ENCODE measurements around the gene NUCB1.
"Not testable (repeated sequence)": the region's sequence is repeated elsewhere in the genome, so short reads cannot be mapped to it uniquely, and the experiment has no call there.

The NUCB1 gene

DNA sequence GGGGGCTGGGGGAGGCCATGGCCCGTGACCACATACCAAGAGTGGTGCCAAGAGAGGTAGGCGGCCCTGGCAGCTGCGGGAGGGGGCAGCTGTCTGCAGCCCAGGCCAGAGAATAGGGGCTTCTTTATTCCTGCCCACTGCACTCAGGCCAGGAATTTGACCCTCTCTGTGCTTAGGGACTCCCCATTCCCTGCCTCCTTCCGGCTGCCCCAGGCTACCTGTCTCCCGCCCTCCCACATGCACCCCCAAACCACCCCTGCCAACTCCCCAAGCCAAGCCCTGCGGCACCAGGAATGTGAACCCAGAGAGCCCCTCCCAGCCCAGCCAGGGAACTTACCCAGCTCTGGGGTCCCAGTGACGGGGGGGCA lies 32.4 kb upstream of the NUCB1 start:
- H3K4me3 ChIP-seq (ENCODE audit: low read depth in 1 of 2, low read length in 2 of 2): peak overlapping the region; percentile 36 to 64
- H3K9me3 ChIP-seq (ENCODE audit: low read length): no peaks in the 10 kb centered on the region
- peak overlapping the region; percentile 80 for H3K9ac ChIP-seq (ENCODE audit: low read length)
- H3K27me3 ChIP-seq (ENCODE audit: control insufficient read depth in 1 of 2, insufficient read depth in 2 of 2, low read length in 2 of 2): no peaks in the 10 kb centered on the region
- peaks cover 20% of the 10 kb centered on the region for H3K4me1 ChIP-seq (ENCODE audit: insufficient read depth, low read length)
- peaks cover 4% of the 10 kb centered on the region for H3K36me3 ChIP-seq (ENCODE audit: insufficient read depth, low read length)
- H3K27ac ChIP-seq (ENCODE audit: low read depth, low read length): peak overlapping the region; percentile 83

DNA sequence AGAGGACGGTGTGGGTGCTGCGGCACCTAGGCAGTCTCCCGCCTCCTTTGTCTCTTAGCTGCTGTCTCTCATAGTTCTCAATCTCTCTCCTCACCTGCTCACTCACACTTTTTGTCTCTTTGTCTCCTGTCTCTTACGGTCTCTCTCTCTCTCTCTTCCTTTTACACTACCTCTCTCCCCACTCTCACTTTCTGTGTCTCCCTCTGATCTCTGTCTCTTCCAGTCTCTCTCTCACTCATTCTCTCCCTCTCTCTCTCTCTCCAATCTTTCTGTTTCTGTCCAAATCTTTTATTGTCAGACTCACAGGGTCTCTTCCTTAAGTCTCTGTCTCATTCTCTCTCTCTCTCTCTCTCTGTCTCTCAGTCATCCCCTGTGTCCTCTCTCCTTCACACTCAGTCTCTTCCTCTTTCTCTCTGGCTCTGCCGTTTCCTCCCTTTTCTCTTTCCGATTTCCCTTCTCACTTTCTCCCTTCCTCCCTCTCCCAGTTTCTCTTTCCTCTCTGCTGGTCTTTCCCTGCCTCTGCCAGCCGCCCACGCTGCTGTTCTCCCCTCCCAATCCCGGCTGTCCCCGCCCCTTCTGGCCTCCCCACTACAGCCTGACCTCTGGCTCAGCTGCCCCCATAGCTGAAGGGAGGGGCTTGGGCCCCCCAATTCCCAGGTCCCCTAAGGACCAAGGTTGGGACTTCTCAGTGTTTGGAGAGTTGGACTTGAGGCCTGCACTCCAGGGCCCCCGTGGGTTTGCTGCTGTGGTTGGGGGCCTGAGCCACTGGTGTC lies 31.8 kb upstream of the NUCB1 start, which contains the start of gene PLEKHA4:
PLEKHA4 (minus strand) TSS at position 504 of the 773 bp plus-strand sequence. CDS start 997 bp downstream, outside the sequence.
- Histone ChIP-seq H3K27ac (ENCODE audit: low read depth, low read length) (peak within 1 kb of the TSS; percentile 83), H3K27me3 (ENCODE audit: control insufficient read depth in 1 of 2, insufficient read depth in 2 of 2, low read length in 2 of 2) (no peaks in the 10 kb centered on the region), H3K4me1 (ENCODE audit: insufficient read depth, low read length) (peaks cover 20% of the 10 kb centered on the region), H3K9ac (ENCODE audit: low read length) (peak within 1 kb of the TSS; percentile 80), H3K9me3 (ENCODE audit: low read length) (no peaks in the 10 kb centered on the region), H3K4me3 (ENCODE audit: low read depth in 1 of 2, low read length in 2 of 2) (peak within 1 kb of the TSS; percentile 36 to 64), H3K36me3 (ENCODE audit: insufficient read depth, low read length) (peaks cover 6% of the 10 kb centered on the region)

DNA sequence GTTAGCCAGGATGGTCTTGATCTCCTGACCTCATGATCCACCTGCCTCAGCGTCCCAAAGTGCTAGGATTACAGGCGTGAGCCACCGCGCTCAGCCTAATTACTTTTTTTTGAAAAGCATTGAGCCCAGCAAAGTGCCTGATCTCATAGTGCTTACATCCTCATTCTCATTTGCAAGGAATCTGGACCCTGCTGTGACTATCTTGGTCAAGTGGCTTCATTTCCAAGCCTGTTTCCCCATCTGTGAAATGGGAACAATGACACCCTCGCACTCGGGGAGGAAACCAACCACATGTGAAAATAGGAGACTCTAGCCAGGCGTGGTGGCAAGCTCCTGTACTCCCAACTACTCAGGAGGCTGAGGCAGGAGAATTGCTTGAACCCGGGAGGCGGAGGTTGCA lies 30.1 kb upstream of the NUCB1 start:
- Histone ChIP-seq H3K9ac (ENCODE audit: low read length) (no peak overlapping the region), H3K4me1 (ENCODE audit: insufficient read depth, low read length) (peaks cover 30% of the 10 kb centered on the region), H3K27ac (ENCODE audit: low read depth, low read length) (no peak overlapping the region), H3K36me3 (ENCODE audit: insufficient read depth, low read length) (peaks cover 18% of the 10 kb centered on the region), H3K4me3 (ENCODE audit: low read depth in 1 of 2, low read length in 2 of 2) (no peak overlapping the region), H3K27me3 (ENCODE audit: control insufficient read depth in 1 of 2, insufficient read depth in 2 of 2, low read length in 2 of 2) (no peaks in the 10 kb centered on the region), H3K9me3 (ENCODE audit: low read length) (no peaks in the 10 kb centered on the region)

DNA sequence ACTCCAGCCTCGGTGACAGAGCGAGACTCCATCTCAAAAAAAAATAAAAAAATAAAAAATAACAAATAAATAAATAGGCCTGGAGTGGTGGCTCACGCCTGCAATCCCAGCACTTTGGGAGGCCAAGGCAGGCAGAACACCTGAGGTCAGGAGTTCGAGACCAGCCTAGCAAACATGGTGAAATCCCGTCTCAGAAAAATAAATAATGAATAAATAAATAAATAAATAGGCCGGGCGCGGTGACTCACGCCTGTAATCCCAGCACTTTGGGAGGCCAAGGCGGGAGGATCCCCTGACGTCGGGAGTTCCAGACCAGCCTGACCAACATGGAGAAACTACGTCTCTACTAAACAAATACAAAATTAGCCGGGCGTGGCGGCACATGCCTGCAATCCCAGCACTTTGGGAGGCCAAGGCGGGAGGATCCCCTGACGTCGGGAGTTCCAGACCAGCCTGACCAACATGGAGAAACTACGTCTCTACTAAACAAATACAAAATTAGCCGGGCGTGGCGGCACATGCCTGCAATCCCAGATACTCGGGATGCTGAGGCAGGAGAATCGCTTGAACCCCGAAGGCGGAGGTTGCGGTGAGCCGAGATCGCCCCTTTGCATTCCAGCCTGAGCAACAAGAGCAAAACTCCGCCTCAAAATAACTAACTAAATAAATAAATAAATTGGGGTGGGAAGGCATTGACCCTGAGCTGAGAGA lies 28.5 kb upstream of the NUCB1 start:
- H3K4me3 ChIP-seq (ENCODE audit: low read depth in 1 of 2, low read length in 2 of 2): peak overlapping the region in 1 of 2 donors; percentile 99
- not testable (repeated sequence) for H3K27me3 ChIP-seq (ENCODE audit: control insufficient read depth in 1 of 2, insufficient read depth in 2 of 2, low read length in 2 of 2); H3K9ac ChIP-seq (ENCODE audit: low read length); H3K9me3 ChIP-seq (ENCODE audit: low read length)
- peaks cover 43% of the 10 kb centered on the region for H3K4me1 ChIP-seq (ENCODE audit: insufficient read depth, low read length)
- peaks cover 29% of the 10 kb centered on the region for H3K36me3 ChIP-seq (ENCODE audit: insufficient read depth, low read length)
- peak overlapping the region; percentile 100 for H3K27ac ChIP-seq (ENCODE audit: low read depth, low read length)

DNA sequence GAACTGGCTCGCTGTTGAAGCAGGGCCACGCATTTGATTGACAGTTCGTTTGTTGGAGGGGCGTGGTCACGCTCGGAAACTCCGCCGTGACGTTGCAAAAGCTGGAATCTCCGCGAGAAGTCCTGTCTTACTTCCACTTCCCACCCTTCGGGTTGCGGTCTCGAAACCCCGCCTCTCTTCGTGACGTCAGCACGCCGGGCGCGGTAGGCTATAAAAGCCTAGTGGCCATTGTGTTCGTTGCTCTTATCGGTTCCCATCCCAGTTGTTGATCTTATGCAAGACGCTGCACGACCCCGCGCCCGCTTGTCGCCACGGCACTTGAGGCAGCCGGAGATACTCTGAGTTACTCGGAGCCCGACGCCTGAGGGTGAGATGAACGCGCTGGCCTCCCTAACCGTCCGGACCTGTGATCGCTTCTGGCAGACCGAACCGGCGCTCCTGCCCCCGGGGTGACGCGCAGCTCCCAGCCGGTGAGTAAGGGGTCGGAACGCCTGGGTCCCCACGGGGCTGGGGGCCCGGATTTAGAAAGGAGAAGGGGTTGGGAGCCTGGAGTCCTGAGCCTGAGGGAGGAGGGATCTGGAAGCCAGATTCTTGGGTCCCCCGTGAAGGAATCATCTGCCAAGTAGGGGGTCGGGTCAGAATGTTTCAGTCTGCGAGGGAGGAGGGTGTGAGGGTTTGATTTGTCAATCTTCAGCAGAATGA lies 27.8 kb upstream of the NUCB1 start, which contains the start of gene PPP1R15A:
PPP1R15A (plus strand) TSS at position 240 of the 702 bp plus-strand sequence. CDS start 813 bp downstream, outside the sequence.
- H3K27me3 ChIP-seq (ENCODE audit: control insufficient read depth in 1 of 2, insufficient read depth in 2 of 2, low read length in 2 of 2): no peaks in the 10 kb centered on the region
- H3K36me3 ChIP-seq (ENCODE audit: insufficient read depth, low read length): peaks cover 30% of the 10 kb centered on the region
- H3K4me3 ChIP-seq (ENCODE audit: low read depth in 1 of 2, low read length in 2 of 2): peak within 1 kb of the TSS; percentile 99
- H3K4me1 ChIP-seq (ENCODE audit: insufficient read depth, low read length): peaks cover 38% of the 10 kb centered on the region
- H3K9me3 ChIP-seq (ENCODE audit: low read length): no peaks in the 10 kb centered on the region
- H3K27ac ChIP-seq (ENCODE audit: low read depth, low read length): peak within 1 kb of the TSS; percentile 100
- H3K9ac ChIP-seq (ENCODE audit: low read length): peak within 1 kb of the TSS; percentile 100

DNA sequence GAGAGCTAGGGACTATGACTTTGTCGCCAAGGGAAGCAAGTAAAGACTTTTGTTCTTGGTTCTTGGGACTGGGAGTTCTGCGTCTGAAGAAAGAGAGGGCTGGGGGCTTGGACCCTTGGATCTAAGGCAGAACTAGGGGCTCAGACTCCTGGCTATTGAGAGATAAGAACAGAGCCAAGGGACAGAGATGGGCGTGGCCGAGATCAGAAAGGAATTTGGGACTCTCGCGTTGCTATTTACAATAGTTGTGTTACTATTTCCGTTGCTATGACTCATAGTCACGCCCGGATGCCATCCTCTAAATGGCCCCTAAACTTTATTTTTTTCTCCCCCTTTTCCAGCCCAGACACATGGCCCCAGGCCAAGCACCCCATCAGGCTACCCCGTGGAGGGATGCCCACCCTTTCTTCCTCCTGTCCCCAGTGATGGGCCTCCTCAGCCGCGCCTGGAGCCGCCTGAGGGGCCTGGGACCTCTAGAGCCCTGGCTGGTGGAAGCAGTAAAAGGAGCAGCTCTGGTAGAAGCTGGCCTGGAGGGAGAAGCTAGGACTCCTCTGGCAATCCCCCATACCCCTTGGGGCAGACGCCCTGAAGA lies 27.1 kb upstream of the NUCB1 start:
- Histone ChIP-seq H3K4me3 (ENCODE audit: low read depth in 1 of 2, low read length in 2 of 2) (peak overlapping the region; percentile 99), H3K4me1 (ENCODE audit: insufficient read depth, low read length) (peaks cover 32% of the 10 kb centered on the region), H3K9ac (ENCODE audit: low read length) (peak overlapping the region; percentile 100), H3K36me3 (ENCODE audit: insufficient read depth, low read length) (peaks cover 30% of the 10 kb centered on the region), H3K27me3 (ENCODE audit: control insufficient read depth in 1 of 2, insufficient read depth in 2 of 2, low read length in 2 of 2) (no peaks in the 10 kb centered on the region), H3K27ac (ENCODE audit: low read depth, low read length) (peak overlapping the region; percentile 100), H3K9me3 (ENCODE audit: low read length) (no peaks in the 10 kb centered on the region)

DNA sequence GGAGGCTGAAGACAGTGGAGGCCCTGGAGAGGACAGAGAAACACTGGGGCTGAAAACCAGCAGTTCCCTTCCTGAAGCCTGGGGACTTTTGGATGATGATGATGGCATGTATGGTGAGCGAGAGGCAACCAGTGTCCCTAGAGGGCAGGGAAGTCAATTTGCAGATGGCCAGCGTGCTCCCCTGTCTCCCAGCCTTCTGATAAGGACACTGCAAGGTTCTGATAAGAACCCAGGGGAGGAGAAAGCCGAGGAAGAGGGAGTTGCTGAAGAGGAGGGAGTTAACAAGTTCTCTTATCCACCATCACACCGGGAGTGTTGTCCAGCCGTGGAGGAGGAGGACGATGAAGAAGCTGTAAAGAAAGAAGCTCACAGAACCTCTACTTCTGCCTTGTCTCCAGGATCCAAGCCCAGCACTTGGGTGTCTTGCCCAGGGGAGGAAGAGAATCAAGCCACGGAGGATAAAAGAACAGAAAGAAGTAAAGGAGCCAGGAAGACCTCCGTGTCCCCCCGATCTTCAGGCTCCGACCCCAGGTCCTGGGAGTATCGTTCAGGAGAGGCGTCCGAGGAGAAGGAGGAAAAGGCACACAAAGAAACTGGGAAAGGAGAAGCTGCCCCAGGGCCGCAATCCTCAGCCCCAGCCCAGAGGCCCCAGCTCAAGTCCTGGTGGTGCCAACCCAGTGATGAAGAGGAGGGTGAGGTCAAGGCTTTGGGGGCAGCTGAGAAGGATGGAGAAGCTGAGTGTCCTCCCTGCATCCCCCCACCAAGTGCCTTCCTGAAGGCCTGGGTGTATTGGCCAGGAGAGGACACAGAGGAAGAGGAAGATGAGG lies 26.4 kb upstream of the NUCB1 start:
- Histone ChIP-seq H3K4me3 (ENCODE audit: low read depth in 1 of 2, low read length in 2 of 2) (peak overlapping the region; percentile 99), H3K4me1 (ENCODE audit: insufficient read depth, low read length) (peaks cover 25% of the 10 kb centered on the region), H3K27ac (ENCODE audit: low read depth, low read length) (peak overlapping the region; percentile 100), H3K27me3 (ENCODE audit: control insufficient read depth in 1 of 2, insufficient read depth in 2 of 2, low read length in 2 of 2) (no peaks in the 10 kb centered on the region), H3K9me3 (ENCODE audit: low read length) (no peaks in the 10 kb centered on the region), H3K9ac (ENCODE audit: low read length) (peak overlapping the region; percentile 100), H3K36me3 (ENCODE audit: insufficient read depth, low read length) (peaks cover 30% of the 10 kb centered on the region)

DNA sequence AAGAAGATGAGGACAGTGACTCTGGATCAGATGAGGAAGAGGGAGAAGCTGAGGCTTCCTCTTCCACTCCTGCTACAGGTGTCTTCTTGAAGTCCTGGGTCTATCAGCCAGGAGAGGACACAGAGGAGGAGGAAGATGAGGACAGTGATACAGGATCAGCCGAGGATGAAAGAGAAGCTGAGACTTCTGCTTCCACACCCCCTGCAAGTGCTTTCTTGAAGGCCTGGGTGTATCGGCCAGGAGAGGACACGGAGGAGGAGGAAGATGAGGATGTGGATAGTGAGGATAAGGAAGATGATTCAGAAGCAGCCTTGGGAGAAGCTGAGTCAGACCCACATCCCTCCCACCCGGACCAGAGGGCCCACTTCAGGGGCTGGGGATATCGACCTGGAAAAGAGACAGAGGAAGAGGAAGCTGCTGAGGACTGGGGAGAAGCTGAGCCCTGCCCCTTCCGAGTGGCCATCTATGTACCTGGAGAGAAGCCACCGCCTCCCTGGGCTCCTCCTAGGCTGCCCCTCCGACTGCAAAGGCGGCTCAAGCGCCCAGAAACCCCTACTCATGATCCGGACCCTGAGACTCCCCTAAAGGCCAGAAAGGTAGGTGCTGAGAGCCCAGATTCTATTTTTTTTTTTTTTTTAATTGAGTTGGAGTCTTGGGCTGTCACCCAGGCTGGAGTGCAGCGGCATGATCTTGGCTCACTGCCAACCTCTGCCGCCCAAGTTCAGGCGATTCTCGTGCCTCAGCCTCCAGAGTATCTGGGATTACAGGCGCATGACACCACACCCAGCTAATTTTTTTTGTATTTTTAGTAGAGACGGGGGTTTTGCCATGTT lies 25.6 kb upstream of the NUCB1 start:
- peak overlapping the region; percentile 100 for H3K9ac ChIP-seq (ENCODE audit: low read length)
- H3K4me1 ChIP-seq (ENCODE audit: insufficient read depth, low read length): peaks cover 23% of the 10 kb centered on the region
- peak overlapping the region; percentile 100 for H3K27ac ChIP-seq (ENCODE audit: low read depth, low read length)
- peak overlapping the region; percentile 99 for H3K4me3 ChIP-seq (ENCODE audit: low read depth in 1 of 2, low read length in 2 of 2)
- no peaks in the 10 kb centered on the region for H3K27me3 ChIP-seq (ENCODE audit: control insufficient read depth in 1 of 2, insufficient read depth in 2 of 2, low read length in 2 of 2)
- peaks cover 30% of the 10 kb centered on the region for H3K36me3 ChIP-seq (ENCODE audit: insufficient read depth, low read length)
- no peaks in the 10 kb centered on the region for H3K9me3 ChIP-seq (ENCODE audit: low read length)

DNA sequence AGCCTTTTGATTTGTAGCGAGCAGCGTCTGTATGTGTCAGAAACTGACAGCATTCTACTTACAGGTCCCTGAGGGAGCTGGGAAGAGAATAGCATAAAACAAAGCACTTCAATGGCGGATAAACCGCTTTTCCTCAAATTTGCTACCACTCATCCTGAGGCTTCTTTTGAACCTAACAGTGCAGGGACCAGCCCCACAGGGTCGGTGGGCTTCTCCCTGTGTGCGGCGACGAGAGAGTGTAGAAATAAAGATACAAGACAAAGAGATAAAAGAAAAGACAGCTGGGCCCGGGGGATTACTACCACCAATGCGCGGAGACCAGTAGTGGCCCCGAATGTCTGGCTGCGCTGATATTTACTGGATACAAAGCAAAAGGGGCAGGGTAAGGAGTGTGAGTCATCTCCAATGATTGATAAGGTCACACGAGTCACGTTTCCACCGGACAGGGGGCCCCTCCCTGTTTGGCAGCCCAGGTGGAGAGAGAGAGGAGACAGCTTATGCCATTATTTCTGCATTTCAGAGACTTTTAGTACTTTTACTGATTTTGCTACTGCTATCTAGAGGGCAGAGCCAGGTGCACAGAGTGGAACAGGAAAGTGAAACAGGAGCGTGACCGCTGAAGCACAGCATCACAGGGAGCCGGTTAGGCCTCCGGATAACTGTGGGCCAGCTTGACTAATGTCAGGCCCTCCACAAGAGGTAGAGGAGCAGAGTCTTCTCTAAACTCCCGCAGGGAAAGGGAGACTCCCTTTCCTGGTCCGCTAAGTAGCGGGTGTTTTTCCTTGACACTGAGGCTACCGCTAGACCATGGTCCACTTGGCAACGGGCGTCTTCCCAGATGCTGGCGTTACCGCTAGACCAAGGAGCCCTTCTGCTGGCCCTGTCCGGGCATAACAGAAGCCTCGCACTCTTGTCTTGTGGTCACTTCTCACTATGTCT lies 23.8 kb upstream of the NUCB1 start:
- Histone ChIP-seq H3K27ac (ENCODE audit: low read depth, low read length) (peak overlapping the region; percentile 55), H3K4me3 (ENCODE audit: low read depth in 1 of 2, low read length in 2 of 2) (peak overlapping the region; percentile 99)

More for the DNA sequence above, 23.8 kb upstream of the NUCB1 start:
- H3K9ac ChIP-seq (ENCODE audit: low read length); H3K27me3 ChIP-seq (ENCODE audit: control insufficient read depth in 1 of 2, insufficient read depth in 2 of 2, low read length in 2 of 2); H3K9me3 ChIP-seq (ENCODE audit: low read length): not testable (repeated sequence)
- H3K4me1 ChIP-seq (ENCODE audit: insufficient read depth, low read length): peaks cover 23% of the 10 kb centered on the region
- H3K36me3 ChIP-seq (ENCODE audit: insufficient read depth, low read length): peaks cover 30% of the 10 kb centered on the region

All from muscle layer of colon (tissue), 2 donors.